Loucy (cell line): ENCODE measurements around the gene RPS29.
"Not testable (repeated sequence)": the region's sequence is repeated elsewhere in the genome, so short reads cannot be mapped to it uniquely, and the experiment has no call there.

Experiments
- CTCF ChIP-seq: fragments of 200-600 bp; sonication (generic); conservative IDR thresholded peaks from 2 replicates; pipeline ENCODE4 v1.5.1; 2014; ENCODE audit warnings: mild to moderate bottlenecking, antibody characterized with exemption, low read length
- EZH2phosphoT487 ChIP-seq: fragments of 200-600 bp; IDR thresholded peaks from 2 replicates; pipeline ENCODE4 v1.6.1; 2018; ENCODE audit warnings: antibody characterized with exemption, mild to moderate bottlenecking, moderate library complexity, borderline replicate concordance

DNA sequence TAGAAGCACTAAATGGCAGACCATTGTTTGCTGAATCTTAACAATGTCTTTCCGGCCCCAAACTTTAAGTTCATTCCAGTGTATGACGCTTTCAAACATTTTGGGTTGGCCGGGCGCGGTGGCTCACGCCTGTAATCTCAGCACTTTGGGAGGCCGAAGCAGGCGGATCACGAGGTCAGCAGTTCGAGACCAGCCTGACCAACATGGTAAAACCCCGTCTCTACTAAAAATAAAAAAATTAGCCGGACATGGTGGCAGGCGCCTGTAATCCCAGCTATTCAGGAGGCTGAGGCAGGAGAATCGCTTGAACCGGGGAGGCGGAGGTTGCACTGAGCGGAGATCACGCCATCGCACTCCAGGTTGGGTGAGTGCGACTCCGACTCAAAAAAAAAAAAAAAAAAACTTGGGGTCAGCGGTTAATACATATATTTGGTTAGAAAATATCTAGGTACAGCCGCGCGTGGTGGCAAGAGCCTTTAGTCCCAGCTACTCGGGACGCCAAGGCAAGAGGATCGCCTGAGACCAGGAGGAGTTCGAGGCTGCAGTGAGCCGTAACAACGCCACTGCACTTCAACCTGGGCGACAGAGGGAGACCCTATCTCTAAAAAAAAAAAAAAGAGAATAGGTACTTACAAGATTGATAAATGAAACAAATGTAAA is 1.1 kb downstream of the RPS29 start:
- TF ChIP-seq CTCF, EZH2phosphoT487: not testable (repeated sequence)
